ENCODE data around the gene MAP7. TPM values are rescaled to one million over a fixed set of nuclear protein-coding genes. Genes with fewer than 3 reads are reported as not detected.

The MAP7 gene
- total RNA-seq, 3 donors from 2014 or later (not counting 1 experiment from before 2014, with no cell fraction given) = 0.14 to 0.68 (median 0.14) TPM

DNA sequence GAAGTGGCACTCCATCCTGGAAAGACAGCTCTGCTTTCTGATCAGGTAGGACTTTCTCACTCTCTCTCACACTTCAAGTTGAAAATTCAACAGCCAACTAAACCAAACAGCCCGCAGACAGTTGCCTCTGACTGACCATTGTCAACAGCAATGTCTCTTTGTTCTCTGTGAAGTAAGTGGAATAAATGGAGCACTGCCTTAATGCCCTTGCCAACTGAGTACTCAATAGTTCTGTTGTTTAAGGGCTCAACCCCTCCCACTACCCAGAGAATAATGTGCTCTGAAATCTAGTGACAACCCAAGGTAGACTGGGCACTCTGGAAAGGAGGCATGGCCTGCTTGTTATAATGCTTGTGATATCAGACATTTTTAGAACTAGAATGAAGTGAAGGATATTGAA lies 243.8 kb downstream of the MAP7 start:
- no peaks in the 10 kb centered on the region for H3K36me3 Mint-ChIP-seq
- TF ChIP-seq, protein P1, sequence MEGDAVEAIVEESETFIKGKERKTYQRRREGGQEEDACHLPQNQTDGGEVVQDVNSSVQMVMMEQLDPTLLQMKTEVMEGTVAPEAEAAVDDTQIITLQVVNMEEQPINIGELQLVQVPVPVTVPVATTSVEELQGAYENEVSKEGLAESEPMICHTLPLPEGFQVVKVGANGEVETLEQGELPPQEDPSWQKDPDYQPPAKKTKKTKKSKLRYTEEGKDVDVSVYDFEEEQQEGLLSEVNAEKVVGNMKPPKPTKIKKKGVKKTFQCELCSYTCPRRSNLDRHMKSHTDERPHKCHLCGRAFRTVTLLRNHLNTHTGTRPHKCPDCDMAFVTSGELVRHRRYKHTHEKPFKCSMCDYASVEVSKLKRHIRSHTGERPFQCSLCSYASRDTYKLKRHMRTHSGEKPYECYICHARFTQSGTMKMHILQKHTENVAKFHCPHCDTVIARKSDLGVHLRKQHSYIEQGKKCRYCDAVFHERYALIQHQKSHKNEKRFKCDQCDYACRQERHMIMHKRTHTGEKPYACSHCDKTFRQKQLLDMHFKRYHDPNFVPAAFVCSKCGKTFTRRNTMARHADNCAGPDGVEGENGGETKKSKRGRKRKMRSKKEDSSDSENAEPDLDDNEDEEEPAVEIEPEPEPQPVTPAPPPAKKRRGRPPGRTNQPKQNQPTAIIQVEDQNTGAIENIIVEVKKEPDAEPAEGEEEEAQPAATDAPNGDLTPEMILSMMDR (IDR thresholded peaks at IDR 0.05) = no peak
- Histone ChIP-seq H3K36me3 (ENCODE audit: control insufficient read depth, insufficient read depth, low read length) (no peaks in the 10 kb centered on the region), H3K4me1 (ENCODE audit: control insufficient read depth, insufficient read depth, low read length) (no peaks in the 10 kb centered on the region), H3K27ac (ENCODE audit: low read length) (no peak overlapping the region), H3K9me3 (ENCODE audit: control insufficient read depth, insufficient read depth, low read length) (no peaks in the 10 kb centered on the region), H3K27me3 (ENCODE audit: control insufficient read depth, insufficient read depth, low read length) (no peaks in the 10 kb centered on the region), H3K4me3 (ENCODE audit: low read length) (no peak overlapping the region)
- WGBS (ENCODE audit: insufficient coverage) = no CpG with 5 or more reads among the region's 1 CpG
- intact Hi-C loops (cut with micrococcal nuclease) = no loop called here
- no peaks in the 10 kb centered on the region for H3K4me1 Mint-ChIP-seq
- peaks cover 0 to 3% of the 10 kb centered on the region in 2 donors for H3K27me3 Mint-ChIP-seq (ENCODE audit: low read depth in 2 of 2)
- no peak for DNase-seq
- peak overlapping the region in 1 of 2 donors; percentile 25 for H3K27ac Mint-ChIP-seq
- H3K9me3 Mint-ChIP-seq = no peaks in the 10 kb centered on the region
- no peak overlapping the region for H3K4me3 Mint-ChIP-seq
- ATAC-seq = no peak

DNA sequence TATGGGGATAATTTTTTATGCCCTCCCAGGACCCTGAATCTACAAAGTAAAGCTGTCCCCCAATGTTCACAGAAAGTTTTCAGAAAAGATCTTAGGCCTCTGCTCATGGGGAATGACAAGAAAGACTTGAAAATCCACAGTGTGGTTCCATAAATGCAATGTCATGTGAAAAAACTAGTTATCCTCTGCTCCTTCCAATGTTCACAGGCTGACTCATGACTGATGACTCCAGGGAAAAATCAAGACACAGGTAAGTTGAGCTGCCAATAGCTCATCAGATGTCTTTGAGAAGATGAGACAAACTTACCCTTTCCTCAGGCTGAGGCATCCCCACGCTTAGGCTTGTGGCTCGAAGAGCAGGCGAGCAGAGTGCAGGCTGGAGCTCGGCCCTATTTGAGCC lies 245.8 kb downstream of the MAP7 start:
- H3K4me3 Mint-ChIP-seq = no peak overlapping the region
- H3K27ac Mint-ChIP-seq = no peak overlapping the region
- Histone ChIP-seq H3K27me3 (ENCODE audit: control insufficient read depth, insufficient read depth, low read length) (no peaks in the 10 kb centered on the region), H3K27ac (ENCODE audit: low read length) (no peak overlapping the region), H3K36me3 (ENCODE audit: control insufficient read depth, insufficient read depth, low read length) (no peaks in the 10 kb centered on the region), H3K9me3 (ENCODE audit: control insufficient read depth, insufficient read depth, low read length) (no peaks in the 10 kb centered on the region), H3K4me3 (ENCODE audit: low read length) (no peak overlapping the region), H3K4me1 (ENCODE audit: control insufficient read depth, insufficient read depth, low read length) (no peaks in the 10 kb centered on the region)
- TF ChIP-seq, protein P1 (IDR thresholded peaks at IDR 0.05) = no peak
- WGBS (ENCODE audit: insufficient coverage) = 97% methylated on average over 4 of the region's 4 CpGs
- no peaks in the 10 kb centered on the region for H3K9me3 Mint-ChIP-seq
- no peaks in the 10 kb centered on the region for H3K4me1 Mint-ChIP-seq
- no peaks in the 10 kb centered on the region for H3K27me3 Mint-ChIP-seq (ENCODE audit: low read depth in 2 of 2)
- ATAC-seq (no peak), DNase-seq (no peak)
- intact Hi-C loops (cut with micrococcal nuclease) = no loop called here
- no peaks in the 10 kb centered on the region for H3K36me3 Mint-ChIP-seq

DNA sequence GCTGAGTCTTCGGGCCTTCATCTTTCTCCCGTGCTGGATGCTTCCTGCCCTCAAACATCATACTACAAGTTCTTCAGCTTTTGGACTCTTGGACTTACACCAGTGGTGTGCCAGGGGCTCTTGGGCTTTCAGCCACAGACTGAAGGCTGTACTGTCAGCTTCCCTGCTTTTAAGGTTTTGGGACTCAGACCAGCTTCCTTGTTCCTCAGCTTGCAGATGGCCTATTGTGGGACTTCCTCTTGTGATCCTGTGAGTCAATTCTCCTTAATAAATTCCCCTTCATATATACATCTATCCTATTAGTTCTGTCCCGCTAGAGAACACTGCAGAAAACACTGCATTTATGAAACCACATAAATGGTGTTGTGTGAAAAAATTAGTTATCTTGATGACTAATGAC lies 246.7 kb downstream of the MAP7 start:
- no peaks in the 10 kb centered on the region for H3K27me3 ChIP-seq (ENCODE audit: control insufficient read depth, insufficient read depth, low read length)
- Mint-ChIP-seq H3K36me3 (no peaks in the 10 kb centered on the region), H3K4me3 (no peak overlapping the region), H3K27ac (no peak overlapping the region), H3K27me3 (ENCODE audit: low read depth in 2 of 2) (peaks cover 0 to 7% of the 10 kb centered on the region in 2 donors), H3K4me1 (no peaks in the 10 kb centered on the region), H3K9me3 (no peaks in the 10 kb centered on the region)
- H3K4me1 ChIP-seq (ENCODE audit: control insufficient read depth, insufficient read depth, low read length) = no peaks in the 10 kb centered on the region
- TF ChIP-seq, protein P1 (IDR thresholded peaks at IDR 0.05) = no peak
- H3K36me3 ChIP-seq (ENCODE audit: control insufficient read depth, insufficient read depth, low read length) = no peaks in the 10 kb centered on the region
- H3K9me3 ChIP-seq (ENCODE audit: control insufficient read depth, insufficient read depth, low read length) = no peaks in the 10 kb centered on the region
- 90% methylated on average over 2 of the region's 3 CpGs for WGBS (ENCODE audit: insufficient coverage)
- DNase-seq = no peak
- intact Hi-C loops (cut with micrococcal nuclease) = no loop called here
- no peak for ATAC-seq
- no peak overlapping the region for H3K27ac ChIP-seq (ENCODE audit: low read length)
- no peak overlapping the region for H3K4me3 ChIP-seq (ENCODE audit: low read length)

DNA sequence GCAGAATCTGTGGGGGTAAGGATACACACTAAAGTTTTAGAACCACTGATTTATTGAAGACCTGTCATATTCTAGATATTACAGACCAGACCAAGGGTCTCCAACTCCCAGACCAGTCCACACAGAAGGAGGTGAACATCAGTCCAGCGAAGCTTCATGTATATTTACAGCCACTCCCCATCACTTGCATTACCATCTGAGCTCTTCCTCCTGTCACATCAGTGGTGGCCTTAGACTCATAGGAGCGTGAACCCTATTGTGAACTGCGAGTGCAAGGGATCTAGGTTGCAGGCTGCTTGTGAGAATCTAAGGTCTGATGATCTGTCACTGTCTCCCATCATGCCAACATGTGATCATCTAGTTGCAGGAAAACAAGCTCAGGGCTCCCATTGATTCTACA lies 255.6 kb downstream of the MAP7 start:
- DNase-seq = no peak
- peaks cover 2% of the 10 kb centered on the region for H3K36me3 Mint-ChIP-seq
- H3K9me3 ChIP-seq (ENCODE audit: control insufficient read depth, insufficient read depth, low read length) = no peaks in the 10 kb centered on the region
- H3K4me3 ChIP-seq (ENCODE audit: low read length) = no peak overlapping the region
- TF ChIP-seq, protein P1 (IDR thresholded peaks at IDR 0.05) = no peak
- H3K4me1 ChIP-seq (ENCODE audit: control insufficient read depth, insufficient read depth, low read length) = peaks cover 16% of the 10 kb centered on the region
- intact Hi-C loops (cut with micrococcal nuclease) = no loop called here
- H3K27me3 ChIP-seq (ENCODE audit: control insufficient read depth, insufficient read depth, low read length) = no peaks in the 10 kb centered on the region
- no peaks in the 10 kb centered on the region for H3K9me3 Mint-ChIP-seq
- H3K27ac ChIP-seq (ENCODE audit: low read length) = no peak overlapping the region
- H3K36me3 ChIP-seq (ENCODE audit: control insufficient read depth, insufficient read depth, low read length) = no peaks in the 10 kb centered on the region
- ATAC-seq = no peak
- WGBS (ENCODE audit: insufficient coverage) = 98% methylated on average over 3 of the region's 3 CpGs
- H3K27ac Mint-ChIP-seq = no peak overlapping the region
- H3K4me3 Mint-ChIP-seq = no peak overlapping the region
- peaks cover 16 to 24% of the 10 kb centered on the region in 2 donors for H3K4me1 Mint-ChIP-seq
- peaks cover 3 to 7% of the 10 kb centered on the region in 2 donors for H3K27me3 Mint-ChIP-seq (ENCODE audit: low read depth in 2 of 2)

Measured in natural killer cell (primary cell).